ENCODE data around the gene PIGH.
"Not testable (repeated sequence)": the region's sequence is repeated elsewhere in the genome, so short reads cannot be mapped to it uniquely, and the experiment has no call there.

The PIGH gene

DNA sequence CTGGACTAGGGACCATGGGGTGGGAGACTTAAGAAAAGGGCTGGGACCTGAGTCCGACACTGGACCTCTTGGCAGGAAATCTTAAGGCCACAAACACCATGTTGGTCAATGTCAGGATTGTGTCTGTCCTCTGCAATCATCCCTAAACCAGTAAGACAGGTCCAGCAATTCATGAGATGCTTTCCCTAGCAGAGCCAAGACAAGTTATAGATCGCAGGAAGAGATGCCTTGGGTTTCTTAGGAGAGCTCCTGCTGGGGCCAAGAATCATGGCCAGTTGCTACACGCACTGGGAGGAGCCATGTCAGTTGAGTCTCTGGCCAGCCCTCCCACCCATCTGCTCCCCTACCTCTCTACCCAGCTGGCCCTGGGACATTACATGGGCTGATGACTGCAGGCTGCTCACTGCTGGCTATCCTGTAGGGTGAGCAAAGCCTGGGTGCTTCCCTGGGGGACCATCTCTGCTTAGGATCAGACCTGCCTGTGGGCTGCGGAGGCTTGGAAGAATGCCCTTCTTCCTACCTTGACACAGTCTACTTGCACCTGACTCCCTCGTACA, 52.8 kb downstream of the PIGH start:
- no peak for DNase-seq

DNA sequence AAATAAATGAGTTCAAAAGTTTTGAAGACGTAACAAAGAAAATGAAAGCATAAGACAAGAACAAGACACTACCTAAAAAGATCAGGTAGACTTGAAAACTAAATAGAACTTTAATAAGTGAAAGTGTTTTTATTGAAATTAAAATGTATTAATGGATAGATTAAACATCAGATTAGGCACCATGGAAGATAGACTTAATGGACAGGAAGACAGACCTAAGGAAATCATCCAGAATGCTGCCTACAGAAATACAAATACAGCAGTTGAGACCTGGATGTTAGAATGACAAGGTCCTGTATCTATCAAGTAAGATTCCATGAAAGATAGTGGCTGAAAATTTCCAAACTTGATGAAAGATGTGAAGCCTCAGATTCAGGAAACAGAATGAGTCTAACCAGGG, 55.5 kb downstream of the PIGH start:
- DNase-seq, result no peak

DNA sequence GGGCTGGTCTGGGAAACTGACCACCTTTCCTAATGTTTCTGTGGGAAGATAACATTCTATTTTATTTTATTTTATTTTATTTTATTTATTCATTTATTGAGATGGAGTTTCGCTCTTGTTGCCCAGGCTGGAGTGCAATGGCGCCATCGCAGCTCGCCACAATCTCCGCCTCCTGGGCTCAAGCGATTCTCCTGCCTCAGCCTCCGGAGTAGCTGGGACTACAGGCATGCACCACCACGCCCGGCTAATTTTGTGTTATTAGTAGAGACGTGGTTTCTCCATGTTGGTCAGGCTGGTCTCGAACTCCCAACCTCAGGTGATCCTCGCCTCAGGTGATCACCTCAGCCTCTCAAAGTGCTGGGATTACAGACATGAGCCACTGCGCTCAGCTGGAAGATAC, 57.4 kb downstream of the PIGH start:
- not testable (repeated sequence) for DNase-seq

DNA sequence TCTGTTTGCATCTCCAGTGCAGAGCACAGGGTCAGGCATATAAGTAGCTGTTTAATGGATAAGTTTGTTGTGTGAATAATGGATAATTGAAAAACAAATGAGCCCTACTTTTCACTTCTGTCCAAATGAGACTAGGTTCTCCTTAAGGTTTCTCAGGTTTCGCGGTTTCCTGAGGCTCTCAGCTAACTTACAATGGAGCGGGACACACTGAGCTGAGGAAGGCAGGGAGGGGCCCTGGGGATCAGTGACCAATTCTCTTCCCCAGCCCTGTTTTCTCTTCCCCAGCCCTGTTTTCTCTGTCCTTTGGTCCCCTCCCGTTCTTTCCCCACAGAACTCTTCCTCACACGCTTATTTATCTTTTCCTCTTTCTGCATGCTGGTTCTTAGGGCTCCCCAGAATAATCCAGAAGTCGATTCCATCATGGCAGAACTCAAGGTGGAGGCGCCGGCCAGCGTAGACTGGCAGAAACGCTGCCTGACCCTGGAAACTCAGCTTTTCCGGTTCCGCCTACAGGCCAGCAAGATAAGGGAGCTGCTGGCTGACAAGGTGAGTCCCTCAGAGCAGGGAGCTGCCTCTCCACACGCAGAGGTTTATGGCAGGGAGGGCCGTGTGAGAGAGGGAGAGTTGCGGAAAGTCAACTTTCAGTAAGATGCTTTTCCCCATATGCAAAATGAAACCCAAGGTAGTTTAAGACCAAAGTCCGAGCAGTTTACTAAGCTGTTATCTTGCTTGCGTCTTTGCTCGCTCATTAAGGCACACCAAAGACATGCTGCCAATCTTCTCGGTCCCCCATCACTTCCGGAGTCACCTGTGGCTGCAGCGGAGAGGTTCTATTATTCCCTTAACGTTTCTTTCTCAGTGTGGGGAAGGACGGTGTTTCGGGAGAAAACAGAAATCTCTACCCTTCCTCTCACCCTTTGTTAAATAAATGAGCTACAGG, 58.4 kb downstream of the PIGH start:
- DNase-seq, result no peak

All from stimulated activated CD4-positive, alpha-beta T cell treated with anti-CD3 and anti-CD28 coated beads, Interleukin-4, amount 100 ng/mL, for 1 hour (primary cell).